Adrenal gland (tissue), 5 donors: ENCODE results near the gene HEYL.

Experiments used
- POLR2A ChIP-seq, 2 donors: fragments of 450-650 bp; IDR thresholded peaks; one replicate each; pipeline ENCODE4 v1.6.1; 2017; ENCODE audit warnings: antibody characterized with exemption in 2 of 2, mild to moderate bottlenecking in 2 of 2, moderate library complexity in 1 of 2
- TF ChIP-seq, protein P1 (sequence below), 6 experiments: fragments of 450-650 bp in 4 of 6; fragments of 200-600 bp in 2 of 6; sonication (generic) in 1 of 6; IDR thresholded peaks; 1 replicate in 5 of 6; 2 replicates in 1 of 6; pipeline versions ENCODE4 v1.5.1 to v1.8.0; 2016 to 2021; ENCODE audit warnings: antibody characterized with exemption in 6 of 6, mild to moderate bottlenecking in 2 of 6, moderate library complexity in 1 of 6
- donor health status: DM: no; HTN: no; CAD: no.

DNA sequence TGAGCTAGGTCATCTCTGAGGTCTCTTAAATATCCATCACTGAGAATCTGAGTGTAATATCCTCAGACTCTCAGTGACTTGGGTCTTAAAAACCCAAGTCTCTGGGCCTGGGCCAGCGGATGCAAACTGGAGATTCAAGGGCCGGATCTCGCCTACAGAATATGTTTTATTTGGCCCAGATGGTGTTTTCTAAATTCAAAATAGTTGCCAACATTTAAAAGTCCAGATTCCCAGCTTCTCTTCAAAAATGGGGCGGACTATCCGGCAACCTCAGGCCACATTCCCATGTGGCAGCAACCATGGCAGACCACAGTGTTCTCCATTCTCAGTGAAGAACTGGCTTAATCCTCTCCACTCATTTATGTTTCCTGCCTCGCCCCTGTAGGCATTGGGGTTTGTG lies 12.7 kb upstream of the HEYL start:
- TF ChIP-seq, protein P1, sequence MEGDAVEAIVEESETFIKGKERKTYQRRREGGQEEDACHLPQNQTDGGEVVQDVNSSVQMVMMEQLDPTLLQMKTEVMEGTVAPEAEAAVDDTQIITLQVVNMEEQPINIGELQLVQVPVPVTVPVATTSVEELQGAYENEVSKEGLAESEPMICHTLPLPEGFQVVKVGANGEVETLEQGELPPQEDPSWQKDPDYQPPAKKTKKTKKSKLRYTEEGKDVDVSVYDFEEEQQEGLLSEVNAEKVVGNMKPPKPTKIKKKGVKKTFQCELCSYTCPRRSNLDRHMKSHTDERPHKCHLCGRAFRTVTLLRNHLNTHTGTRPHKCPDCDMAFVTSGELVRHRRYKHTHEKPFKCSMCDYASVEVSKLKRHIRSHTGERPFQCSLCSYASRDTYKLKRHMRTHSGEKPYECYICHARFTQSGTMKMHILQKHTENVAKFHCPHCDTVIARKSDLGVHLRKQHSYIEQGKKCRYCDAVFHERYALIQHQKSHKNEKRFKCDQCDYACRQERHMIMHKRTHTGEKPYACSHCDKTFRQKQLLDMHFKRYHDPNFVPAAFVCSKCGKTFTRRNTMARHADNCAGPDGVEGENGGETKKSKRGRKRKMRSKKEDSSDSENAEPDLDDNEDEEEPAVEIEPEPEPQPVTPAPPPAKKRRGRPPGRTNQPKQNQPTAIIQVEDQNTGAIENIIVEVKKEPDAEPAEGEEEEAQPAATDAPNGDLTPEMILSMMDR (IDR thresholded peaks at IDR 0.05): no peak
- TF ChIP-seq POLR2A (IDR thresholded peaks at IDR 0.05): no peak
